ENCODE data around the gene IGF2R. TPM values are rescaled to one million over a fixed set of nuclear protein-coding genes. Genes with fewer than 3 reads are reported as not detected.

Gene IGF2R
- total RNA-seq, 1 experiment from 2014 or later, result 160 TPM

- Mint-ChIP-seq H3K4me3 (ENCODE audit: unreplicated experiment) (no peak overlapping the region), H3K9me3 (ENCODE audit: unreplicated experiment) (no peaks in the 10 kb centered on the region), H3K27me3 (ENCODE audit: insufficient read depth, unreplicated experiment) (no peaks in the 10 kb centered on the region), H3K36me3 (ENCODE audit: insufficient read depth, unreplicated experiment) (peaks cover 84% of the 10 kb centered on the region), H3K4me1 (ENCODE audit: insufficient read depth, unreplicated experiment) (no peaks in the 10 kb centered on the region), H3K27ac (ENCODE audit: low read depth, unreplicated experiment) (no peak overlapping the region)
- no peak for DNase-seq (ENCODE audit: unreplicated experiment)
- intact Hi-C loops (cut with micrococcal nuclease), result no loop called here
- CTCF ChIA-PET, result interaction anchor here (1.1 to 3.6 kb wide), 2 partner anchors 17 to 207 kb away, joined by 3 to 24 read pairs; no protein-coding TSS in a partner anchor
- no peak for TF ChIP-seq CTCF (IDR thresholded peaks at IDR 0.05; ENCODE audit: unreplicated experiment)
- POLR2A ChIA-PET, result no interaction called here
- no TSS peak for BruUV-seq (replicated peaks)
Observed at GRCh38 chr6:160070831-160071230, 101.9 kb downstream of the IGF2R start.

- ChIA-PET POLR2A (interaction anchor here (0.7 kb wide), 1 partner anchor 10 kb away, joined by 4 read pairs; no protein-coding TSS in a partner anchor), CTCF (interaction anchor here (0.5 to 3.6 kb wide), 8 partner anchors 16 to 596 kb away, joined by 3 to 24 read pairs (median 4); no protein-coding TSS in a partner anchor)
- H3K9me3 Mint-ChIP-seq (ENCODE audit: unreplicated experiment), result no peaks in the 10 kb centered on the region
- no peak overlapping the region for H3K4me3 Mint-ChIP-seq (ENCODE audit: unreplicated experiment)
- DNase-seq (ENCODE audit: unreplicated experiment), result no peak
- H3K27ac Mint-ChIP-seq (ENCODE audit: low read depth, unreplicated experiment), result peak overlapping the region; percentile 19
- H3K36me3 Mint-ChIP-seq (ENCODE audit: insufficient read depth, unreplicated experiment), result peaks cover 84% of the 10 kb centered on the region
- BruUV-seq (replicated peaks), result no TSS peak
- no peaks in the 10 kb centered on the region for H3K4me1 Mint-ChIP-seq (ENCODE audit: insufficient read depth, unreplicated experiment)
- intact Hi-C loops (cut with micrococcal nuclease), result no loop called here
- peak; percentile 12 for TF ChIP-seq CTCF (IDR thresholded peaks at IDR 0.05; ENCODE audit: unreplicated experiment)
- no peaks in the 10 kb centered on the region for H3K27me3 Mint-ChIP-seq (ENCODE audit: insufficient read depth, unreplicated experiment)
Observed at GRCh38 chr6:160071805-160072690, 103.2 kb downstream of the IGF2R start.

- TF ChIP-seq CTCF (IDR thresholded peaks at IDR 0.05; ENCODE audit: unreplicated experiment), result no peak
- ChIA-PET CTCF (interaction anchor here (0.6 to 3.6 kb wide), 5 partner anchors 14 to 651 kb away, joined by 3 to 24 read pairs (median 4); no protein-coding TSS in a partner anchor), POLR2A (no interaction called here)
- Mint-ChIP-seq H3K27me3 (ENCODE audit: insufficient read depth, unreplicated experiment) (no peaks in the 10 kb centered on the region), H3K27ac (ENCODE audit: low read depth, unreplicated experiment) (no peak overlapping the region), H3K36me3 (ENCODE audit: insufficient read depth, unreplicated experiment) (peaks cover 85% of the 10 kb centered on the region), H3K9me3 (ENCODE audit: unreplicated experiment) (no peaks in the 10 kb centered on the region), H3K4me3 (ENCODE audit: unreplicated experiment) (no peak overlapping the region), H3K4me1 (ENCODE audit: insufficient read depth, unreplicated experiment) (no peaks in the 10 kb centered on the region)
- intact Hi-C loops (cut with micrococcal nuclease), result no loop called here
- BruUV-seq (replicated peaks), result no TSS peak
- DNase-seq (ENCODE audit: unreplicated experiment), result no peak
Observed at GRCh38 chr6:160073272-160073671, 104.4 kb downstream of the IGF2R start.

- BruUV-seq (replicated peaks), result no TSS peak
- ChIA-PET POLR2A (no interaction called here), CTCF (interaction anchor here (0.6 to 1.0 kb wide), 5 partner anchors 10 to 379 kb away, joined by 3 to 5 read pairs (median 3); no protein-coding TSS in a partner anchor)
Observed at GRCh38 chr6:160076009-160076408, 107.1 kb downstream of the IGF2R start.

More at GRCh38 chr6:160076009-160076408, 107.1 kb downstream of the IGF2R start:
- H3K36me3 Mint-ChIP-seq (ENCODE audit: insufficient read depth, unreplicated experiment), result peaks cover 88% of the 10 kb centered on the region
- no peak for DNase-seq (ENCODE audit: unreplicated experiment)
- intact Hi-C loops (cut with micrococcal nuclease), result no loop called here
- no peaks in the 10 kb centered on the region for H3K4me1 Mint-ChIP-seq (ENCODE audit: insufficient read depth, unreplicated experiment)
- TF ChIP-seq CTCF (IDR thresholded peaks at IDR 0.05; ENCODE audit: unreplicated experiment), result no peak
- no peaks in the 10 kb centered on the region for H3K27me3 Mint-ChIP-seq (ENCODE audit: insufficient read depth, unreplicated experiment)
- no peaks in the 10 kb centered on the region for H3K9me3 Mint-ChIP-seq (ENCODE audit: unreplicated experiment)
- H3K4me3 Mint-ChIP-seq (ENCODE audit: unreplicated experiment), result no peak overlapping the region
- H3K27ac Mint-ChIP-seq (ENCODE audit: low read depth, unreplicated experiment), result no peak overlapping the region
